HG02938 (cell line): ENCODE results near the gene SP9.

Experiments used
- ATAC-seq: cut with Tn5 transposase; IDR thresholded peaks from one replicate; pipeline ENCODE4 v1.9.1; 2021; ENCODE audit warnings: mild to moderate bottlenecking, moderate library complexity; ENCODE audit not compliant: unreplicated experiment

Gene SP9

GRCh38 chr2:174333372-174334277 lies 1.1 kb upstream of the SP9 start:
- ATAC-seq = no peak

DNA sequence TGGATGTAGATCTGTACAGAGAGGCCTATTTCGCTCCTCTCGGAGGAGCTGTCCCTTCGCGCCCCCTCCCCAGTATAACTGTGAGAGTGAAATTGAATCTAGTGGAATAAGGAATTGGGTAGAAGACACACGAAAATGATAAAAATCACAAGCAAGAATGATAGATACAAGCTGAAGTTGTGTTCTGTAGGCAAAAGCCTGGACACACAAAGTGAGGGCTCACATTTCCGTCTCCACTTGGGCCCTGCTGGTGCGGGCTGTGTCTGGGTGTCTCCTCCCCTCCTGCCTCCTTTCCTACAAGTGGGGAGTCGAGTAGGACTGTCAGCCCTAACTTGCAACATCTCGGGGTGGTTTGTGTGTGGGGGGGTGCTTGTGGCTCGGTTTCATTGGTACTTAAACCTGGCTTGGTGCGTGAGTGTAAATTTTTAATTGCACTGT lies 457 bp upstream of the SP9 start:
- no peak for ATAC-seq

DNA sequence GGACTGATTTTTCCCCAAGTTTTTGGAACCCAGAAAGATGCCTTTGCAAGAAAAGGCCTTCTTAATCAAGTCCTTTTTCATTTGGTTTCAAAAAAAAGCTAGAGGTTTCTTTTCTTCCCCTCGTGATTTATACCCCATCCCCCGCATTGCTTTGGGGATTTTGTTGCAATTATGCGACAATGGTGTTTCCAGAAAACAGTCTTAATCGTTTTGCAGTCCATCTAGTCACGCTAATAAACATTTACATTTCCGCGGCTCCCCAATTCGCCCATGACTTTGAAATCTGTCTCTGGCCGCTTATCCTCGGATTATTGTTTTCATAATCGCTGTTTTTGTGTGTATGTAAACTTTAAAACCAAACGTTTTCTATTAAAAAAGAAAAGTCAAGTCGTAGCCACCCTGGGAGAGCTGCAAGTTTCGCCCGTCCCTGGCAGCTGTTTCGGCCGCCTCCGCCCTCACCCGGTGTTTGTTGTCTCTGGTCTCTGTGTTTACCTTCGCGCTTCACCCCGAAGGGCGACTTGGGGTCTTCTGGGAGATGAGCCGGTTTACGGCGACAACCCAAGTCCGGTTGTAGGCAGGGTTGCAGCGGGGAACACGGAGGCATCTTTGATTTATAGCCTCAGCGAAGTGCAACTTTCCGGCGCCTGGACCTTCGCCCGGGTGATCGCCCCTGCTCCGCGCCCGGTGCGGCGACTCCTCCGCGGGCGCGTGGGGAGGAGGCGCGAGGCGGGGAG lies 667 bp downstream of the SP9 start:
- ATAC-seq = no peak

- ATAC-seq = no peak
Observed at GRCh38 chr2:174335988-174336500, 1.3 kb downstream of the SP9 start.

DNA sequence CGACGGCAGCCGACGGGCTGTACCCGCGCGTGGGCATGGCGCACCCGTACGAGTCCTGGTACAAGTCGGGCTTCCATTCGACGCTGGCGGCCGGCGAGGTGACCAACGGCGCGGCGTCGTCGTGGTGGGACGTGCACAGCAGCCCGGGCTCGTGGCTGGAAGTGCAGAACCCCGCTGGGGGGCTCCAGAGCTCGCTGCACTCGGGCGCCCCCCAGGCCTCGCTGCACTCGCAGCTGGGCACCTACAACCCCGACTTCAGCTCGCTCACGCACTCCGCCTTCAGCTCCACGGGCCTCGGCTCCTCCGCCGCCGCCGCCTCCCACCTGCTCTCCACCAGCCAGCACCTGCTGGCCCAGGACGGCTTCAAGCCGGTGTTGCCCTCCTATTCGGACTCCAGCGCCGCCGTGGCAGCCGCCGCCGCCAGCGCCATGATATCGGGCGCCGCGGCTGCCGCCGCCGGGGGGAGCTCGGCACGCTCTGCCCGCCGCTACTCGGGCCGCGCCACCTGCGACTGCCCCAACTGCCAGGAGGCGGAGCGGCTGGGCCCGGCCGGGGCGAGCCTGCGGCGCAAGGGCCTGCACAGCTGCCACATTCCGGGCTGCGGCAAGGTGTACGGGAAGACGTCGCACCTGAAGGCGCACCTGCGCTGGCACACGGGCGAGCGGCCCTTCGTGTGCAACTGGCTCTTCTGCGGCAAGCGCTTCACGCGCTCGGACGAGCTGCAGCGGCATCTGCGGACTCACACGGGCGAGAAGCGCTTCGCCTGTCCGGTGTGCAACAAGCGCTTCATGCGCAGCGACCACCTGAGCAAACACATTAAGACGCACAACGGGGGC lies 2.0 kb downstream of the SP9 start:
- ATAC-seq = no peak

GRCh38 chr2:174337337-174338146 lies 2.8 kb downstream of the SP9 start:
- ATAC-seq = no peak

DNA sequence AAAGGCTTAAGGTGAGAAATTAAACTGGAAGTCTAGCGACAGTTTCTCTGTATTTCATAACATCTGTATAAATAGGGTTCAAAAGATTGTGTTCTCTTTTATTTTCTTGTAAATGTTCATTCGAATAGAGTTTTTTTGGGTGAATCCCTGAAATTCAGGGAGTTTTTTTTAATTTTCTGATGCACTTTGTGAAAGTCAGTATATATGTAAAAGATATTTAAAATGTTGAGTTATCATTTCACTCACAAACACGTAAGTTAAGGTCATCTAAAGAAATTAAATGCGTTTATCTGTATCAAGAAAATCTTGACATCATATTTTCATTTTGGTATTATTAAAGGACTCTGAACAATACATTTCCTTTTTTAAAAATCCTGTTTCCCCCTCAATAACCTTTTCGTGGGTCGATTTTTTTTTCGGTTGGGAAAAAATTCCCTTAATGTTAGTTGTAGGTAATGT lies 3.4 kb downstream of the SP9 start:
- ATAC-seq = no peak

- no peak for ATAC-seq
Observed at GRCh38 chr2:174338671-174339560, 4.2 kb downstream of the SP9 start.

- no peak for ATAC-seq
Observed at GRCh38 chr2:174339561-174340399, 5.0 kb downstream of the SP9 start.

- no peak for ATAC-seq
Observed at GRCh38 chr2:174340400-174341292, 5.9 kb downstream of the SP9 start.

DNA sequence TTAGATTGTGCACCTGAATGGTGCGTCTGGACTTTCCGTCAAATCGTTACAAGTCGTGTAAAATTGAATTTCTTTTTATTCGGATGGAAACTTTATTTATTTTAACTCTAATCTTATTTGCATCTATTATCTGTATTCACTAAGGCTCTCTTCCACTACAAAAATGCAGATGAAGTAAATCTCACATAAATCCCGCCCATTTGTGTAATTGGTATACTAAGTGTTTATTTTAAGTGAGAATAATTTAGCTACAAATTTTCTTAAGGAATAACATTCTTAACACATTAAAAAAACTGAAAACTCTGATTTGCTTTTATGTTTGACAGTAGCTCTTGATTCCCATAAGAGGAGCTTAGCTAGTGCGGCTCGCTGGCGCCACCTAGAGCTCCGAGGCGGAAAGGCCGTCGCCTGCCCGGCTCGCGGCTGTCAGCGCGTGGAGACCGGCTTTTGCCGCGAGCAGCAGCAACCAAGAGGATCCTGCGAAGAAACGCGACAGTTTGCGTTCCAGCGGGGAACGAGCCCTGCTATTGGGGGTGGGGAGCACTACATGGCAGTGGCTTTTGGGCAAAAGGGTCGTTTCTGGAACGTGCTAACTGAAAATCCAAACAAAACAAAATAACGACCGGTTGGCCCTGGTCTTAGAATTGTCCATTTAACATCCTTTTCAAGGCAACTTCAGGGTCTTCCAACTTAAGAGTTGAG lies 6.7 kb downstream of the SP9 start:
- ATAC-seq = peak; percentile 43

GRCh38 chr2:174341995-174342685 lies 7.4 kb downstream of the SP9 start:
- no peak for ATAC-seq

DNA sequence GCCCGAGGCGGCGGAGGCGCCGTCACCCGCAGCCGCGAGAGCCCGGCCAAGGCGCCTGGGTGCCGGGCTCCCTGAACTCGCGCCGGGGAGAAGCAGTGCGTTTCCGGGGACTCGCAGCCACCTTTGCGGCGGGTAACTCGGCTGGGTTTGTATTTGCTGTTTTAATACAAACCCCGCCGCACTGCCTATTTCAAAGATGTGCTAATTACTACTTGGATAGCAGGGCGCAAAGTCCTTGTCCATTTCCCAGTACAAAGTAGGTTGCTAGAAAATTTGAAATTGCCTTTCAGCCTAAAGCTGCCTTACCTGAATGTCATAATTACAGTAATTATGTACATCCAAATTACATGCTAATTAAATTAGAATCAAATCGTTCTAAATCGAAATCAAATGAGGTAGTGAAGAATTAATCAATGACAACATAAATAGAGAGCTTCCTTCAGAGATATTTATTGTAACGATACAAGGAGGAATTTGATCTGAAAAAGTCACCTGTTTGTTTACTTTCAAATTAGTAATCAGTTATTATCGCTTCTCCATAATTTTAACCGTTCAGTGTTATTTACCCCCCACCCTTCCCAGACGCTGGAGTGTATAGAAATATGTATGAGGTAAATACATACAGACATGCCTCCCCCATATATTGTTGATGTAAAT lies 8.1 kb downstream of the SP9 start:
- ATAC-seq = no peak

DNA sequence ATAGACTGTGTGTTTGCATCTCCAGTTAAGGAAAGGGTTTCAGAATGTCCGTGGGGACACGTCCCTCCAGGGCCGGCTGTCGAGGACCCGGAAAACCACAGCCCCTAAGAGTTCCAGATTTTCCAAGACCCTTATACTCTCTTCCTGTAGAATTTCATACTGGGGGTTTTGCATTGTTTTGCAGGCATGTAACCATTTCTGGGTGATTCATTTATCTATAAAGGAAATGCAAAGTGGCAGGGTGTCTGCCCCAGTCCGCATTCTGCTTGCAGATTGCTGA lies 8.5 kb downstream of the SP9 start:
- no peak for ATAC-seq

GRCh38 chr2:174343623-174344455 lies 9.1 kb downstream of the SP9 start:
- ATAC-seq = no peak
